ENCODE results near the gene RFX1. TPM values are rescaled to one million over a fixed set of nuclear protein-coding genes. Genes with fewer than 3 reads are reported as not detected.
"Not testable (repeated sequence)": the region's sequence is repeated elsewhere in the genome, so short reads cannot be mapped to it uniquely, and the experiment has no call there.

Gene RFX1
- 3.1 and 3.8 TPM in 2 replicates for total RNA-seq (2014; rRNA removed; shearing (Covaris generic))
- 5.4 and 6.8 TPM in 2 replicates for polyA plus RNA-seq (2015; cell fraction: cytosol; rRNA removed)
- polyA plus RNA-seq (2015; cell fraction: nucleus; rRNA removed): 14.3 and 15.7 TPM in 2 replicates

- DNase-seq (ENCODE audit: low read depth): peak; percentile 100
Measured at GRCh38 chr19:14006085-14006765, at the start of gene RFX1. Gene RFX1, minus strand, starts transcription at chr19:14006320. Its CDS starts 12,477 bp downstream, at chr19:13993843.

DNA sequence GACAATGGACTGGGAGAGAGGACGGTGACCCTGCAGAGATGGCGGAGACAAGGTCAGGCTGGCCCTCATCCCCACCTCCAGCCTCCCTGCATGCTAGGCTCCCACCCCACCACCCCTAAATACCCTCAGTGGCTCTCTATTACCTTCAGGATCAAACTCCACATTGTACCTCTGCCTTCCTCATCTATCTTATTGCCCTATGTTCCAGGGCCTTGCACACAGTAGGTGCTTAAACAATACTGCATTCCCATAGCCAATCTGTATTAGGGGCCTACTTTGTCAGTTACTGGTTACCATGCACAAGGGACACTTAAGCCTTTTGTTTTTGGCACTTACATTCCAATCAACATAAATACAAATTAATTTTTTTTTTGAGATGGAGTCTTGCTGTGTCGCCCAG is 49.3 kb upstream of the RFX1 start:
- DNase-seq (ENCODE audit: low read depth): no peak

GRCh38 chr19:14054721-14055120 is 48.6 kb upstream of the RFX1 start:
- DNase-seq (ENCODE audit: low read depth): no peak

DNA sequence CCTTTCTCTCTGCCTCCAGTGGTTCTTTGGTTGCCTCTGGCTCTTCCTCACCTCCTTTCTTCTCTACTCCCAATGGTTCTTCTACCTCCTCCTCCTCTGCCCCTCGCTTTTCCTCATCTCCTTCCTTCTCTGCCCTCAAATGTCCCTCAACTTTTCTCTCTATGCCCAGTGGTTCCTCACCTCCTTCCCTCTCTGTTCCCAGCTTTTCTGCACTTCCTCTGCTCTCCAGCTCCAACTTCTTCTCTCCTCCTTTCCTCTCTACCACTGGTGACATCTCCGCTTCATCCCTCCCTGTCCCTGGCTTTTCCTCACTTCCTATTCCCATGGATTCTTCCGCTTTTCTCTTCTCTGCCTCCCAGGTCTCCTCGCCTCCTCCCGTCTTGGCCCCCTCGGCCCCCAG is 48.0 kb upstream of the RFX1 start:
- DNase-seq (ENCODE audit: low read depth): no peak

- no peak for DNase-seq (ENCODE audit: low read depth)
Measured at GRCh38 chr19:14053500-14053899, 47.4 kb upstream of the RFX1 start.

DNA sequence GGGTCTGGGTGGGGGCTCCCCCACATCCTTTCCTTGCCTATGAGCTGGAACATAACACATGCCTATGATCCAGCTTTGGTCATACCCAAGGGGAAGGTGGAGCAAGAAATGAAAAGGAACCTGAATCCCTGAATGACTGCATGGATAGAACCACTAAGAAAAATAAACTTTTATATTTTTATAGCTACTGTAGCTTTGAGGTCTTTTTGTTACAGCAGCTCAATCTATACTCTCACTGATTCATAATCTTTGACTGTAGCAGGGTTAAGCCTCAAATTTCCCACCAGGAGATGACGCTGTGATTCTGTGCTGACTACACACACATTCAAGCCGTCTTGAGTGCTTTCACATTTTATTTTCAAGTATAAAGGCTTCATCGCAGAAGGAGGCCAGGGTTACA is 46.9 kb upstream of the RFX1 start:
- no peak for DNase-seq (ENCODE audit: low read depth)

- no peak for DNase-seq (ENCODE audit: low read depth)
Measured at GRCh38 chr19:14052470-14052869, 46.4 kb upstream of the RFX1 start.

- no peak for DNase-seq (ENCODE audit: low read depth)
Measured at GRCh38 chr19:14051980-14052379, 45.9 kb upstream of the RFX1 start.

- not testable (repeated sequence) for DNase-seq (ENCODE audit: low read depth)
Measured at GRCh38 chr19:14050961-14051360, 44.8 kb upstream of the RFX1 start.

DNA sequence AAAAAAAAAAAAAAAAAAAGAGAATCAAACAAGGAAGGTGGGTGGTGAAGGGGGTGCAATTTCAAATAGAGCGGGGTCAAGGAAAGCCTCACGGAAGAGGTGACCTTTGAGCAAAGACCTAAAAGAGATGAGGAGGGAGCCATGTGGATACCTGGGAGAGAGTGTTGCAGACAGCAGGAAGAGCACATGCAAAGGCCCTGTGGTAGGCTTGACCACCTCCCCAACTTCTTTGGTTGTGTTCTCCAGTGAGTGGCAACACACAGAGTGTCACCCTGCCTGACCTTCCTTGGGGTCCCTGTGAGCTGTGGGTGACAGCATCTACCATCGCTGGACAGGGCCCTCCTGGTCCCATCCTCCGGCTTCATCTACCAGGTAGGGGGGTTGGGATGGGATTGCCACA is 44.4 kb upstream of the RFX1 start:
- no peak for DNase-seq (ENCODE audit: low read depth)

DNA sequence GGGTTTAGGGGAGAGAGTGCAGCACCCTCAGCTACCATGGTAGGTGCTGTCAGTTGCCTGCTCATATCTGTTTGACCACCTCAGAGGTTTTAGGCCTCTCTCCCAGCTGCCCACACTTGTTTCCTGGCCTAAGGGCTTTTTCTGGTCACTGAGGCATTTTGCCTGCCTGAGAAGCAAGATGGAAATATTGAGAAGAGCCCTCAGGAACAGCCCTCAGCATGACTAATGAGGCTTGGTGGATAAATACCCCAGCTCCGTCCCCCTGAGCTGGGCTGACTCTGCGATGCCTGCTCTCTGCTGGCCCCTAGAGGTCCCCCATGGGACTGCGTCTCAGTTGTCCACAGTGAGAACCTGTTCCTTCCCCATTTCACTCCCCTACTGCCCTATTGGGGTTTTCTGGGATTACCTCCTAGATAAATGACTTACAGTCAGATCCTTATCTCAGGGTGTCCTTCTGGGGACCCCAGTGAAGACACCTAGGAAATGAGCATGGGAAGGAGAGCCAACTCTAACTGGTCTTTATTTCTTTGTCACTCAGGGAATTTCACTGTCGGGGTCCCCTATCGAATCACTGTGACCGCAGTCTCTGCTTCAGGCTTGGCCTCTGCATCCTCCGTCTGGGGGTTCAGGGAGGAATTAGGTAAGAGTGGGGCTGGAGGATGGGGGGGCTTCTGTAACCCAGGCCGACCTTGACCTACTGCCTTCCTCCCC is 42.5 kb upstream of the RFX1 start:
- peak; percentile 54 for DNase-seq (ENCODE audit: low read depth)

DNA sequence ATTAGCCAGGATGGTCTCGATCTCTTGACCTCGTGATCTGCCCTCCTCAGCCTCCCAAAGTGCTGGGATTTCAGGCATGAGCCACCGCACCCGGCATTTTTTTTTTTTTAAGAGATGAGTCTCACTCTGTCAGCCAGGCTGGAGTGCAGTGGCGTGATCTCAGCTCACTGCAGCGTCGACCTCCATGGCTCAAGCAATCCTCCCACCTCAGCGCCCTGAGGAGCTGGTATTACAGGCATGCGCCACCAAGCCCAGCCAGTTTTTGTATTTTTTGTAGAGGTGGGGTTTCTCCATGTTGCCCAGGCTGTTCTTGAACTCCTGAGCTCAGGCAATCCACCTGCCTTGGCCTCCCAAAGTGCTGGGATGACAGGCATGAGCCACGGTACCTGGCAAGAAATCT is 41.7 kb upstream of the RFX1 start:
- not testable (repeated sequence) for DNase-seq (ENCODE audit: low read depth)

- peak; percentile 36 for DNase-seq (ENCODE audit: low read depth)
Measured at GRCh38 chr19:14042659-14043608, 36.8 kb upstream of the RFX1 start.

DNA sequence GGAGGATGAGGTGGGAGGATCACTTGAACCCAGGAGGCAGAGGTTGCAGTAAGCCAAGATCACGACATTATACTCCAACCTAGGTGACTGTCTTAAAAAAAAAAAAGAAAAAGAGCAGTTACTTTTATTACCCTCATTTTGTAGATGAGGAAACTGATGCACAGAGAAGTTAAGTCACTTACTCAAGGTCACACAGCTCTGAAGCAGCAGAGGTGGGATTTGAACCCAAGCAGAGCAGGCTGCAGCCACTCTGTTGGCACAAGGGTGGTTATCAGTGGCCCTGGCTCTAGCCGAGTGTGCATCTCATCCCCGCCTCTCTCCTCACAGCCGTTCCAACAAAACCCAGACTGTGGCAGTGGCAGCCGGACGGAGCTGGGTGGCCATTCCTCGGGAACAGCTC is 33.1 kb upstream of the RFX1 start:
- no peak for DNase-seq (ENCODE audit: low read depth)

DNA sequence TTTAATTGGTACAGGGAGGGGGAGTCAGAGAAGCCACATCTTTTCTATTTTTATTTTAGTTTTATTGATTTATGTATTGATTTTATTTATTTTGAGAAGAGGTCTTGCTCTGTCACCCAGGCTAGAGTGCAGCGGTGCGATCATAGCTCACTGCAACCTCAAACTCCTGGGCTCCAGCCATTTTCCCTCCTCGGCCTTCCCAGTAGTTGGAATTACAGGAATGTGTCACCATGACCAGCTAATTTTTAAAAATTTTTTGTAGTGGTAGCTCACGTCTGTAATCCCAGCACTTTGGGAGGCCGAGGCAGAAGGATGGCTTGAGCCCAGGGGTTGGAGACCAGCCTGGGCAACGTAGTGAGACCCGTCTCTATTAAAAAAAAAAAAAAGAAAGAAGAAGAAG is 29.6 kb upstream of the RFX1 start:
- no peak for DNase-seq (ENCODE audit: low read depth)

DNA sequence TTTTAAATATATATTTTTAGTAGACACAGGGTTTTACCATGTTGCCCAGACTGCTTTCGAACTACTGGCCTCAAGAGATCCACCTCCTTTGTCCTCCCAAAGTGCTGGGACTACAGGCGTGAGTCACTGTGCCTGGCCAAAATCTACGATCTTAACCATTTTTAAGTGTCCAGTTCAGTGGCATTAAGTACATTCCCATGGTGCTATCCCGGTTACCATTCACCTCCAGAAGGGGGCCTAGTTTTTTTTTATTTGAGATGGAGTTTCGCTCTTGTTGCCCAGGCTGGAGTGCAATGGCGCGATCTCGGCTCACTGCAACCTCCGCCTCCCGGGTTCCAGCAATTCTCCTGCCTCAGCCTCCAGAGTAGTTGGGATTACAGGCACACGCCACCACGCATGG is 29.0 kb upstream of the RFX1 start:
- DNase-seq (ENCODE audit: low read depth): not testable (repeated sequence)

GRCh38 chr19:14033946-14034345 is 27.8 kb upstream of the RFX1 start:
- DNase-seq (ENCODE audit: low read depth): no peak

GRCh38 chr19:14031719-14032480 is 25.8 kb upstream of the RFX1 start, which contains the start of gene IL27RA:
Gene IL27RA, plus strand, starts transcription at chr19:14031762. Its CDS starts 111 bp downstream, at chr19:14031873.
- peak; percentile 78 for DNase-seq (ENCODE audit: low read depth)

DNA sequence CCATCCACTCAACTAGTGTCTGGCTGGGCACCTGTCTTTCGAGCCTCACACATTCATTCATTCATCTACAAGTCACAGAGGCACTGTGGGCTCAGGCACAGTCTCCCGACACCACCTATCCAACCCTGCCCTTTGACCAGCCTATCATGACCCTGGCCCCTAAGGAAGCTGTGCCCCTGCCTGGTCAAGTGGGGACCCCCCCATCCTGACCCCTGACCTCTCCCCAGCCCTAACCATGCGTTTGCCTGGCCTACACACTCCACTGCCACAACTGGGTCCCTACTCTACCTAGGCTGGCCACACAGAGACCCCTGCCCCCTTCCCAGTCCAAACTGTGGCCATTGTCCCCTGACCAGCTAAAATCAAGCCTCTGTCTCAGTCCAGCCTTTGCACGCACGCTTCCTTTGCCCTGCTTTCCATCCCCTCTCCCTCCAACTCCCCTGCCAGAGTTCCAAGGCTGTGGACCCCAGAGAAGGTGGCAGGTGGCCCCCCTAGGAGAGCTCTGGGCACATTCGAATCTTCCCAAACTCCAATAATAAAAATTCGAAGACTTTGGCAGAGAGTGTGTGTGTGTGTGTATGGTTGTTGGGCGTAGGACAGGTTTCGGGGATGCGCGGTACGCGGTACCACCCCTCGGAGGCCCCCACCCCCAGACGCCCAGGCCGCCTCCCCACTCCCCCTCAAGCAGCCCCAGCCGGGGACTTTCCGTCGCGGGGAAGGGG is 25.0 kb upstream of the RFX1 start:
- DNase-seq (ENCODE audit: low read depth): no peak

DNA sequence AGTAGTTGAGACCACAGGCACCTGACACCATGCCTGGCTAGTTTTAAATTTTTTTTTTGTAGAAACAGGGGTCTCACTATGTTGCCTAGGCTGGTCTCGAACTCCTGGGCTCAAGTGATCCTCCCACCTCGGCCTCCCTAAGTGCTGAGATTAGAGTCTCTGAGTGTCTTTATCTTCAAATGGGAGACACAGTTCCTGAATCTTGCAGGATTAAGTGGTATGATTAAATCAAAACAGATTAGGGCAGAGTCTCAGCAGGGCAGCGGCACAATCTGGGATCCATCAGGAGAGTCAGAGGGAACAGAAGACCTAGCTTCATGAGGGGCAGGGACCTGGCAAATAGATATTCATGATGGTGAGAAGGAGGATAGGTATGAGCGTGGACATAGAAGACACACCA is 22.8 kb upstream of the RFX1 start:
- no peak for DNase-seq (ENCODE audit: low read depth)

All from HT1080 (cell line).